ENCODE results near the gene RPL10.

DNA sequence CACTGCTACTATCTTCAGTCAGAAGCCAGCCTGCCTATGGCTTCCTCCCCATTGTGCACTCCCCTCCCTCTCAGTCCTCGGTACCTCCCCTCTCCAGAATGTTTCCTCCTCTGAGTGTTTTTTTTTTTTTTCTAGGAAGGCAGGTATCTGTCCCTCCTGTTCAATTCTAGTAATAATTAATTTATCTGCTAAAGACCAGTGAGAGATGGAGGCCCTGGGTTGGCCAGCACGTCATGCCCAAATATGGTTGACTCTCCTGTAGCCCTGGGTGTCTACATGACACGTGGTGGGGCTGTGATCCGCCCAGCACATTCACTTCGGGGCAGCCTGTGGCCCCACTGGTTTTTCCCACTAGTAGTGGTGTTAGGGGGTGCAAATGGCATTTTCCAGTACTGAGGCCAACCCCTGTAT is 25.6 kb upstream of the RPL10 start:
- TF ChIP-seq POLR2AphosphoS5 (IDR thresholded peaks at IDR 0.05; ENCODE audit: insufficient read depth, low read depth, low read length) (no peak), EZH2 (IDR thresholded peaks at IDR 0.05; ENCODE audit: borderline replicate concordance, low read depth, low read length, severe bottlenecking) (no peak), POLR2A (IDR thresholded peaks at IDR 0.05; ENCODE audit: low read depth, low read length) (no peak), JUN (IDR thresholded peaks at IDR 0.05; ENCODE audit: borderline replicate concordance, insufficient read depth, insufficient read length, low read depth) (no peak), MYC (IDR thresholded peaks at IDR 0.05; ENCODE audit: low read depth, low read length) (no peak), FOS (IDR thresholded peaks at IDR 0.05; ENCODE audit: borderline replicate concordance, insufficient read depth, low read length) (no peak)
- TF ChIP-seq, protein P1, sequence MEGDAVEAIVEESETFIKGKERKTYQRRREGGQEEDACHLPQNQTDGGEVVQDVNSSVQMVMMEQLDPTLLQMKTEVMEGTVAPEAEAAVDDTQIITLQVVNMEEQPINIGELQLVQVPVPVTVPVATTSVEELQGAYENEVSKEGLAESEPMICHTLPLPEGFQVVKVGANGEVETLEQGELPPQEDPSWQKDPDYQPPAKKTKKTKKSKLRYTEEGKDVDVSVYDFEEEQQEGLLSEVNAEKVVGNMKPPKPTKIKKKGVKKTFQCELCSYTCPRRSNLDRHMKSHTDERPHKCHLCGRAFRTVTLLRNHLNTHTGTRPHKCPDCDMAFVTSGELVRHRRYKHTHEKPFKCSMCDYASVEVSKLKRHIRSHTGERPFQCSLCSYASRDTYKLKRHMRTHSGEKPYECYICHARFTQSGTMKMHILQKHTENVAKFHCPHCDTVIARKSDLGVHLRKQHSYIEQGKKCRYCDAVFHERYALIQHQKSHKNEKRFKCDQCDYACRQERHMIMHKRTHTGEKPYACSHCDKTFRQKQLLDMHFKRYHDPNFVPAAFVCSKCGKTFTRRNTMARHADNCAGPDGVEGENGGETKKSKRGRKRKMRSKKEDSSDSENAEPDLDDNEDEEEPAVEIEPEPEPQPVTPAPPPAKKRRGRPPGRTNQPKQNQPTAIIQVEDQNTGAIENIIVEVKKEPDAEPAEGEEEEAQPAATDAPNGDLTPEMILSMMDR (IDR thresholded peaks at IDR 0.05; ENCODE audit: extremely low read depth in 1 of 2, insufficient read depth in 1 of 2, low read depth in 1 of 2, low read length in 2 of 2): no peak
- TF ChIP-seq, protein P2, sequence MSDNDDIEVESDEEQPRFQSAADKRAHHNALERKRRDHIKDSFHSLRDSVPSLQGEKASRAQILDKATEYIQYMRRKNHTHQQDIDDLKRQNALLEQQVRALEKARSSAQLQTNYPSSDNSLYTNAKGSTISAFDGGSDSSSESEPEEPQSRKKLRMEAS (IDR thresholded peaks at IDR 0.05; ENCODE audit: insufficient read depth, insufficient read length): no peak

Data from endothelial cell of umbilical vein (primary cell).